ENCODE results near the gene ANKDD1B. TPM values are rescaled to one million over a fixed set of nuclear protein-coding genes. Genes with fewer than 3 reads are reported as not detected.

Gene ANKDD1B
- total and polyA plus RNA-seq, 2 experiments from 2014 or later: 0.40 to 0.73 TPM

- no peak for TF ChIP-seq REST (IDR thresholded peaks at IDR 0.05; ENCODE audit: unreplicated experiment)
Measured at GRCh38 chr5:75623846-75624245, 12.6 kb downstream of the ANKDD1B start (continued).

GRCh38 chr5:75626959-75627358 lies 15.7 kb downstream of the ANKDD1B start:
- H3K4me3 ChIP-seq: no peak overlapping the region
- ATAC-seq (no peak), DNase-seq (ENCODE audit: low spot score) (no peak)
- H3K4me1 ChIP-seq (ENCODE audit: insufficient read depth): no peaks in the 10 kb centered on the region
- H3K4me2 ChIP-seq: no peak overlapping the region
- H3K27me3 Mint-ChIP-seq (ENCODE audit: insufficient read depth, low read depth, poor library complexity): peaks cover 1% of the 10 kb centered on the region
- no peaks in the 10 kb centered on the region for H3K27me3 ChIP-seq (ENCODE audit: insufficient read depth)
- no peak overlapping the region for H2AFZ ChIP-seq
- H3K9me3 Mint-ChIP-seq: no peaks in the 10 kb centered on the region
- no peaks in the 10 kb centered on the region for H3K79me2 ChIP-seq (replicated peaks; ENCODE audit: insufficient read depth)
- H3K9me2 ChIP-seq (ENCODE audit: insufficient read depth): no peaks in the 10 kb centered on the region
- no peaks in the 10 kb centered on the region for H3K36me3 ChIP-seq (ENCODE audit: insufficient read depth)
- no peak overlapping the region for H3K27ac ChIP-seq (ENCODE audit: low read depth)
- H3K4me3 Mint-ChIP-seq: no peak overlapping the region
- no peaks in the 10 kb centered on the region for H3K36me3 Mint-ChIP-seq (ENCODE audit: low read depth)
- H4K20me1 ChIP-seq (replicated peaks; ENCODE audit: insufficient read depth): no peaks in the 10 kb centered on the region
- H3K4me1 Mint-ChIP-seq: no peaks in the 10 kb centered on the region
- H3F3A ChIP-seq (replicated peaks; ENCODE audit: low read depth): no peaks in the 10 kb centered on the region
- H3K27ac Mint-ChIP-seq: no peak overlapping the region
- TF ChIP-seq ZNF331 (CRISPR knock-in tag; IDR thresholded peaks at IDR 0.05; ENCODE audit: low read depth) (no peak), ZNF462 (CRISPR knock-in tag; IDR thresholded peaks at IDR 0.05) (no peak), EZH2phosphoT487 (IDR thresholded peaks at IDR 0.05; ENCODE audit: unreplicated experiment) (no peak), CREB1 (CRISPR knock-in tag; IDR thresholded peaks at IDR 0.05; ENCODE audit: low read depth) (no peak), ETS1 (IDR thresholded peaks at IDR 0.05) (no peak), NANOG (IDR thresholded peaks at IDR 0.05; ENCODE audit: borderline replicate concordance) (no peak), STAT1 (IDR thresholded peaks at IDR 0.05; ENCODE audit: unreplicated experiment) (no peak), ZNF114 (CRISPR knock-in tag; IDR thresholded peaks at IDR 0.05) (no peak), POLR2AphosphoS5 (IDR thresholded peaks at IDR 0.05; ENCODE audit: low read depth) (no peak), JUNB (IDR thresholded peaks at IDR 0.05; ENCODE audit: unreplicated experiment) (no peak), REST (IDR thresholded peaks at IDR 0.05; ENCODE audit: unreplicated experiment) (no peak), EZH2 (IDR thresholded peaks at IDR 0.05; ENCODE audit: low read depth, unreplicated experiment) (no peak)

Measured in GM23338 (cell line).